Ishikawa (cell line): ENCODE measurements around the gene SHC4.

Experiments
- CEBPB ChIP-seq: IDR thresholded peaks from 2 replicates; pipeline ENCODE4 v1.6.1; 2012
- CREB1 ChIP-seq: IDR thresholded peaks from 2 replicates; pipeline ENCODE4 v1.6.1; 2012; ENCODE audit warnings: low read depth
- EP300 ChIP-seq: IDR thresholded peaks from 2 replicates; pipeline ENCODE4 v1.6.1; 2012; ENCODE audit warnings: borderline replicate concordance
- FOXM1 ChIP-seq: IDR thresholded peaks from 2 replicates; pipeline ENCODE4 v1.6.1; 2012; ENCODE audit warnings: low read depth, borderline replicate concordance
- RAD21 ChIP-seq: IDR thresholded peaks from 2 replicates; pipeline ENCODE4 v1.6.1; 2012; ENCODE audit warnings: low read depth
- TCF12 ChIP-seq: IDR thresholded peaks from 2 replicates; pipeline ENCODE4 v1.6.1; 2012; ENCODE audit warnings: low read depth
- YY1 ChIP-seq: IDR thresholded peaks from 2 replicates; pipeline ENCODE4 v1.6.1; 2012; ENCODE audit warnings: low read depth
- TF ChIP-seq, protein P1 (sequence below): IDR thresholded peaks from 2 replicates; pipeline ENCODE4 v1.6.1; 2012; ENCODE audit warnings: low read depth, mild to moderate bottlenecking

- TF ChIP-seq RAD21, result no peak
- TF ChIP-seq FOXM1, result no peak
- TF ChIP-seq, protein P1, sequence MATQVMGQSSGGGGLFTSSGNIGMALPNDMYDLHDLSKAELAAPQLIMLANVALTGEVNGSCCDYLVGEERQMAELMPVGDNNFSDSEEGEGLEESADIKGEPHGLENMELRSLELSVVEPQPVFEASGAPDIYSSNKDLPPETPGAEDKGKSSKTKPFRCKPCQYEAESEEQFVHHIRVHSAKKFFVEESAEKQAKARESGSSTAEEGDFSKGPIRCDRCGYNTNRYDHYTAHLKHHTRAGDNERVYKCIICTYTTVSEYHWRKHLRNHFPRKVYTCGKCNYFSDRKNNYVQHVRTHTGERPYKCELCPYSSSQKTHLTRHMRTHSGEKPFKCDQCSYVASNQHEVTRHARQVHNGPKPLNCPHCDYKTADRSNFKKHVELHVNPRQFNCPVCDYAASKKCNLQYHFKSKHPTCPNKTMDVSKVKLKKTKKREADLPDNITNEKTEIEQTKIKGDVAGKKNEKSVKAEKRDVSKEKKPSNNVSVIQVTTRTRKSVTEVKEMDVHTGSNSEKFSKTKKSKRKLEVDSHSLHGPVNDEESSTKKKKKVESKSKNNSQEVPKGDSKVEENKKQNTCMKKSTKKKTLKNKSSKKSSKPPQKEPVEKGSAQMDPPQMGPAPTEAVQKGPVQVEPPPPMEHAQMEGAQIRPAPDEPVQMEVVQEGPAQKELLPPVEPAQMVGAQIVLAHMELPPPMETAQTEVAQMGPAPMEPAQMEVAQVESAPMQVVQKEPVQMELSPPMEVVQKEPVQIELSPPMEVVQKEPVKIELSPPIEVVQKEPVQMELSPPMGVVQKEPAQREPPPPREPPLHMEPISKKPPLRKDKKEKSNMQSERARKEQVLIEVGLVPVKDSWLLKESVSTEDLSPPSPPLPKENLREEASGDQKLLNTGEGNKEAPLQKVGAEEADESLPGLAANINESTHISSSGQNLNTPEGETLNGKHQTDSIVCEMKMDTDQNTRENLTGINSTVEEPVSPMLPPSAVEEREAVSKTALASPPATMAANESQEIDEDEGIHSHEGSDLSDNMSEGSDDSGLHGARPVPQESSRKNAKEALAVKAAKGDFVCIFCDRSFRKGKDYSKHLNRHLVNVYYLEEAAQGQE, result no peak
- TF ChIP-seq YY1, result no peak
- no peak for TF ChIP-seq EP300
- no peak for TF ChIP-seq CREB1
- no peak for TF ChIP-seq CEBPB
- TF ChIP-seq TCF12, result no peak
These were observed 73.2 kb downstream of the SHC4 start for GRCh38 chr15:48890375-48890972.
